Right cardiac atrium (tissue), 5 donors: ENCODE data around the gene MYZAP. TPM values are rescaled to one million over a fixed set of nuclear protein-coding genes. Genes with fewer than 3 reads are reported as not detected.

Source experiments
- ATAC-seq, 2 donors: fragments of 200-7000 bp; cut with Tn5 transposase; one replicate each; pipeline versions ENCODE4 v1.8.0 to v1.9.1; 2020; ENCODE audit warnings: moderate library complexity in 2 of 2, mild to moderate bottlenecking in 1 of 2
- DNase-seq, 3 donors: peaks; one replicate each; pipeline ENCODE4 v3.0.0-alpha.2; 2020
- H3K27ac ChIP-seq: one replicate; pipeline ENCODE4 v1.5.1; 2013; ENCODE audit warnings: mild to moderate bottlenecking, low read length, control low read depth, moderate library complexity
- H3K27me3 ChIP-seq: one replicate; pipeline ENCODE4 v1.6.1; 2013; ENCODE audit not compliant: control insufficient read depth, insufficient read depth
- H3K4me1 ChIP-seq: one replicate; pipeline ENCODE4 v1.6.1; 2013; ENCODE audit warnings: low read length; ENCODE audit not compliant: control insufficient read depth, insufficient read depth
- H3K4me3 ChIP-seq: one replicate; pipeline ENCODE4 v1.5.1; 2013; ENCODE audit warnings: low read length, control low read depth
- H3K9me3 ChIP-seq: one replicate; pipeline ENCODE4 v1.6.1; 2013; ENCODE audit warnings: low read length; ENCODE audit not compliant: control insufficient read depth
- WGBS: extraction: QIAGEN DNeasy Blood & Tissue Kit; methylation state at CpG from one replicate; pipeline ENCODE4 v1.1.7; 2013; 5-methylcytosine and 5-hydroxymethylcytosine counted together
- intact Hi-C, 4 donors: fragments of 100-400 bp; cut with DNase I; formaldehyde crosslinking; loops; one replicate each; pipeline versions ENCODE4 v1.11.0 to v1.14.0; 2022 to 2023
- polyA plus RNA-seq: library from polyadenylated mRNA; stranded (reverse); fragments of 200-250 nt; gene quantifications from one replicate; pipeline ENCODE4 v1.2.3, GENCODE V29; 2013
- total RNA-seq, 4 donors: library from RNA; stranded (reverse); fragmentation: NEBNext Ultra II Directional; extraction: Animal tissue kit (Norgen Biotek cat#: 25700); gene quantifications; one replicate each; pipeline ENCODE4 v1.2.1, GENCODE V29; 2021
- donor health status: healthy with polysubstance abuse.
- donor health status: DM: no; HTN: yes; CAD: no.
- donor health status: DM: no; HTN: no; CAD: no.
- donor health status: DM: no; HTN: yes; CAD: no; lungs with severe emphysema.
- donor health status: DM: yes; HTN: yes; CAD: no.

MYZAP gene
- total and polyA plus RNA-seq, 5 donors = 557 to 764 (median 620) TPM

GRCh38 chr15:57561041-57561711 is 30.5 kb upstream of the MYZAP start:
- Histone ChIP-seq H3K27ac (peak overlapping the region; percentile 80), H3K4me3 (no peak overlapping the region)
- intact Hi-C loops = loop anchor here in 3 of 4 donors (5.0 to 10.0 kb wide), 5 partner anchors 51 to 504 kb away; partner anchors contain the start of genes ALDH1A2 (in 1 of the 3) and POLR2M (in 1 of the 3)

DNA sequence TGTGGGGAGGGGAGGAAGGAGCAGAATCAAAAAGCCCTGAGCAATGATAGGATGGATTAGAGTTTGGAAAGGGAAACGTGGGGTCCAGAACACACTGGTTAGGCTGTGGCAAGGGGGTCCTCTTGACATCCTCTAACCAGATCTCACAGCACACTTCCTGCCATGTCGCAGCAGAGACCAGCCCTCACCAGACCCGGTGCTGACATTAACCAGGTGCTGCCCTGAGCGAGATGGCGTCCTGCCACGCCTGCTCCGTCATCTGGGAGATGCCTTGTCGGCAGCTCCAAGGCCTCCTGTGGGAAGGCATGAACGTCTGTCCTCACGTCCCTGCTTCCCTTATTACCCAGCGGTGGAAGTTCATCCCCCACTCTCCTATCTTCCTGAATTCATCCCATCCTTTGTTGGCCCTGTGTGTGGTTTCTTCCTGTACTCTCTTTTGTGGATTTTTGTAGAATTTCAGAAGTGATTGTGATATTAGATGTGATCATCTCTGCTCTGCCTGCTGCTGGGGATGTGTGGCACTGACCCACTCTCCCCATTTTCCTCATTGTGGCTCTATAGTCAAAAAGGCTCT is 29.4 kb upstream of the MYZAP start:
- ATAC-seq (peak; percentile 8 to 10), DNase-seq (peak; percentile 46 to 77 (median 68))
- no peak overlapping the region for H3K4me3 ChIP-seq
- intact Hi-C loops = loop anchor here in 3 of 4 donors (5.0 to 10.0 kb wide), 5 partner anchors 50 to 503 kb away; partner anchors contain the start of genes ALDH1A2 (in 1 of the 3) and POLR2M (in 1 of the 3)
- H3K27ac ChIP-seq = no peak overlapping the region
- no peaks in the 10 kb centered on the region for H3K9me3 ChIP-seq
- H3K27me3 ChIP-seq = no peaks in the 10 kb centered on the region
- peaks cover 6% of the 10 kb centered on the region for H3K4me1 ChIP-seq
- WGBS = 38% methylated on average over 11 of the region's 11 CpGs

More at GRCh38 chr15:57561041-57561711, 30.5 kb upstream of the MYZAP start:
- peaks cover 2% of the 10 kb centered on the region for H3K4me1 ChIP-seq
- 27% methylated on average over 9 of the region's 9 CpGs for WGBS
- no peaks in the 10 kb centered on the region for H3K27me3 ChIP-seq
- DNase-seq (peak; percentile 68 to 84 (median 78)), ATAC-seq (peak; percentile 90 to 91)
- no peaks in the 10 kb centered on the region for H3K9me3 ChIP-seq

GRCh38 chr15:57563416-57563815 is 28.3 kb upstream of the MYZAP start:
- intact Hi-C loops = loop anchor here in 3 of 4 donors (5.0 to 10.0 kb wide), 5 partner anchors 49 to 501 kb away; partner anchors contain the start of genes ALDH1A2 (in 1 of the 3) and POLR2M (in 1 of the 3)
- peaks cover 6% of the 10 kb centered on the region for H3K4me1 ChIP-seq
- 92% methylated on average over 6 of the region's 6 CpGs for WGBS
- H3K4me3 ChIP-seq = no peak overlapping the region
- H3K27me3 ChIP-seq = no peaks in the 10 kb centered on the region
- ATAC-seq = no peak
- no peak for DNase-seq
- H3K27ac ChIP-seq = no peak overlapping the region
- no peaks in the 10 kb centered on the region for H3K9me3 ChIP-seq

- no peaks in the 10 kb centered on the region for H3K27me3 ChIP-seq
- H3K27ac ChIP-seq = peak overlapping the region; percentile 2
- no peak overlapping the region for H3K4me3 ChIP-seq
- H3K4me1 ChIP-seq = peaks cover 6% of the 10 kb centered on the region
- 35% methylated on average over 10 of the region's 10 CpGs for WGBS
- ATAC-seq (no peak), DNase-seq (peak in 1 of 3 donors; percentile 47)
- intact Hi-C loops = loop anchor here in 2 of 4 donors (10.0 kb wide), 2 partner anchors 49 to 499 kb away; partner anchors contain the start of gene ALDH1A2 (in 1 of the 2)
- no peaks in the 10 kb centered on the region for H3K9me3 ChIP-seq
These were observed 26.4 kb upstream of the MYZAP start for GRCh38 chr15:57565311-57565710.

DNA sequence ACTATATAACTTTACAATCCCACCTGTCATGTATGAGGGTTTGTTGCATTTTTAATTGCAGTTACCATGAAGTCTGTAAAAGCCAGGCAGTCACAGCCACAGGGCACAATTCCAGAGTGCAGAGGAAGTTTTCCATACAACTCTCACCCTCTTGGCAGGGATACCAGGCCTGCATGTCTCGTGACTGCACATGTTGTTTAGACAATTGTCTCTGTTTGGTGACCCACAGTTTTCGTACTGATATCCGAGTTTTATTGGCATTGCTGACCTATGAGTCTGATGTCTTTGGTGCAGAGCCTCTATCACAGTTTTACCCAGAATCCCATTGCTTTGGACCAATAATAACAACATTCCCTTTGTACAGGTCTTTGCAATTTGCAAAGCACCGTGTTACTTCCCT is 24.9 kb upstream of the MYZAP start:
- DNase-seq = peak in 1 of 3 donors; percentile 55
- intact Hi-C loops = loop anchor here in 2 of 4 donors (10.0 kb wide), 2 partner anchors 48 to 498 kb away; partner anchors contain the start of gene ALDH1A2 (in 1 of the 2)
- WGBS = 28% methylated on average over 4 of the region's 4 CpGs
- peak; percentile 51 to 53 for ATAC-seq
- Histone ChIP-seq H3K27ac (peak overlapping the region; percentile 48), H3K27me3 (no peaks in the 10 kb centered on the region), H3K4me3 (no peak overlapping the region), H3K4me1 (peaks cover 6% of the 10 kb centered on the region), H3K9me3 (no peaks in the 10 kb centered on the region)

DNA sequence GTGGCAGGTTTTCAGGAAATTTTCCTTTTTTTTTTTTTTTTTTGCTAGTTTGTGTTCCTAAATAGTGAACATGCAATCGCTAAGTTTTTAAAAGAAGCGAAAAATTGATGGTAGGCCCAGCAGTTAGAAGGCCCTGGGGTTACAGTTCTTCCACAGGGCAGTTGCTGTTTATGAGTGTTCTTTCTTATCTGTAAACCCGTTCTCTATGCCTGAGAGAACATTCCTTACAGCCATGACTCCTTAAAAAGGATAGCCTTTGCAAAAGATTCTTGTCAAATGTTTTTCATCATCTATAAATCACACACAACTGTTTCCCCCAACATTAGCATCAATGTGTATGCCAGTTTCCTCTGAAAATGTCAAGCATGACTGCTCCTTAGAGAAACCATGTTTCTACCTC is 23.8 kb upstream of the MYZAP start:
- WGBS = 75% methylated on average over 3 of the region's 3 CpGs
- no peak overlapping the region for H3K4me3 ChIP-seq
- no peak for ATAC-seq
- no peaks in the 10 kb centered on the region for H3K9me3 ChIP-seq
- peaks cover 6% of the 10 kb centered on the region for H3K4me1 ChIP-seq
- H3K27me3 ChIP-seq = no peaks in the 10 kb centered on the region
- no peak for DNase-seq
- intact Hi-C loops = loop anchor here in 2 of 4 donors (10.0 kb wide), 2 partner anchors 47 to 497 kb away; partner anchors contain the start of gene ALDH1A2 (in 1 of the 2)
- H3K27ac ChIP-seq = no peak overlapping the region

- Histone ChIP-seq H3K27me3 (no peaks in the 10 kb centered on the region), H3K4me1 (peaks cover 6% of the 10 kb centered on the region), H3K27ac (no peak overlapping the region), H3K9me3 (no peaks in the 10 kb centered on the region), H3K4me3 (no peak overlapping the region)
- DNase-seq (no peak), ATAC-seq (no peak)
- intact Hi-C loops = loop anchor here in 2 of 4 donors (10.0 kb wide), 2 partner anchors 47 to 497 kb away; partner anchors contain the start of gene ALDH1A2 (in 1 of the 2)
- WGBS = 85% methylated on average over 2 of the region's 2 CpGs
These were observed 23.4 kb upstream of the MYZAP start for GRCh38 chr15:57568299-57568698.

DNA sequence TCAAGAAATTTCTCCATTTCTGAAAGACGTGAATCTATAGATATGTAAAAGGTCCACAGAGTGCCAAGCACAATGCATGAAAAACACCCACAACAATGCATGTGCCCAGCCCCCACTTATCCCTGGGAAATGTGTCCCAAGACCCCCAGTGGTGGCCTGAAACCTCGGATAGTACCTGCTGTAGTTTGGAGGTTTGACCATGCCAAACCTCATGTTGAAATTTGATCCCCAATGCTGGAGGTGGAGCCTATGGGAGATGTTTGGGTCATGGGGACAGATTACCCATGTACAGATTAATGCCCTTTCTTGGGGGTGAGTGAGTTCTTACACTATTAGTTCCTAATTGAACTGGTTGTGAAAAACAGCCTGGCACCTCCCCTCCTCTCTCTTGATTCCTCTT is 21.4 kb upstream of the MYZAP start:
- no peaks in the 10 kb centered on the region for H3K9me3 ChIP-seq
- ATAC-seq = no peak
- no peak overlapping the region for H3K27ac ChIP-seq
- H3K4me3 ChIP-seq = no peak overlapping the region
- WGBS = 72% methylated on average over 2 of the region's 2 CpGs
- no peaks in the 10 kb centered on the region for H3K27me3 ChIP-seq
- no peak for DNase-seq
- peaks cover 5% of the 10 kb centered on the region for H3K4me1 ChIP-seq
- intact Hi-C loops = no loop called here

GRCh38 chr15:57570994-57571393 is 20.7 kb upstream of the MYZAP start:
- intact Hi-C loops = no loop called here
- 79% methylated on average over 3 of the region's 3 CpGs for WGBS
- Histone ChIP-seq H3K9me3 (no peaks in the 10 kb centered on the region), H3K27ac (no peak overlapping the region), H3K4me3 (no peak overlapping the region), H3K27me3 (no peaks in the 10 kb centered on the region), H3K4me1 (peaks cover 4% of the 10 kb centered on the region)
- ATAC-seq = no peak
- no peak for DNase-seq

GRCh38 chr15:57571725-57572124 is 20.0 kb upstream of the MYZAP start:
- no peak overlapping the region for H3K27ac ChIP-seq
- no peak for ATAC-seq
- H3K4me1 ChIP-seq = peaks cover 4% of the 10 kb centered on the region
- intact Hi-C loops = no loop called here
- WGBS = 94% methylated on average over 7 of the region's 7 CpGs
- DNase-seq = no peak
- no peaks in the 10 kb centered on the region for H3K27me3 ChIP-seq
- no peaks in the 10 kb centered on the region for H3K9me3 ChIP-seq
- H3K4me3 ChIP-seq = no peak overlapping the region

- Histone ChIP-seq H3K27me3 (no peaks in the 10 kb centered on the region), H3K4me3 (no peak overlapping the region), H3K4me1 (no peaks in the 10 kb centered on the region), H3K9me3 (no peaks in the 10 kb centered on the region), H3K27ac (no peak overlapping the region)
- intact Hi-C loops = no loop called here
- 86% methylated on average over 3 of the region's 3 CpGs for WGBS
- ATAC-seq (no peak), DNase-seq (no peak)
These were observed 19.2 kb upstream of the MYZAP start for GRCh38 chr15:57572468-57572867.
